Astrocyte (in vitro differentiated cells and primary cell): ENCODE data around the gene GJD4.

ENCODE experiments used
- EZH2 ChIP-seq: IDR thresholded peaks from 2 replicates; pipeline ENCODE4 v1.6.1; 2012; ENCODE audit warnings: mild to moderate bottlenecking, low read length, inconsistent platforms; ENCODE audit not compliant: insufficient read depth
- TF ChIP-seq, protein P1 (sequence below): IDR thresholded peaks from 2 replicates; pipeline ENCODE4 v1.5.1; 2011; ENCODE audit warnings: low read depth, mild to moderate bottlenecking, inconsistent platforms, low read length, moderate library complexity; ENCODE audit not compliant: insufficient read depth

- TF ChIP-seq, protein P1, sequence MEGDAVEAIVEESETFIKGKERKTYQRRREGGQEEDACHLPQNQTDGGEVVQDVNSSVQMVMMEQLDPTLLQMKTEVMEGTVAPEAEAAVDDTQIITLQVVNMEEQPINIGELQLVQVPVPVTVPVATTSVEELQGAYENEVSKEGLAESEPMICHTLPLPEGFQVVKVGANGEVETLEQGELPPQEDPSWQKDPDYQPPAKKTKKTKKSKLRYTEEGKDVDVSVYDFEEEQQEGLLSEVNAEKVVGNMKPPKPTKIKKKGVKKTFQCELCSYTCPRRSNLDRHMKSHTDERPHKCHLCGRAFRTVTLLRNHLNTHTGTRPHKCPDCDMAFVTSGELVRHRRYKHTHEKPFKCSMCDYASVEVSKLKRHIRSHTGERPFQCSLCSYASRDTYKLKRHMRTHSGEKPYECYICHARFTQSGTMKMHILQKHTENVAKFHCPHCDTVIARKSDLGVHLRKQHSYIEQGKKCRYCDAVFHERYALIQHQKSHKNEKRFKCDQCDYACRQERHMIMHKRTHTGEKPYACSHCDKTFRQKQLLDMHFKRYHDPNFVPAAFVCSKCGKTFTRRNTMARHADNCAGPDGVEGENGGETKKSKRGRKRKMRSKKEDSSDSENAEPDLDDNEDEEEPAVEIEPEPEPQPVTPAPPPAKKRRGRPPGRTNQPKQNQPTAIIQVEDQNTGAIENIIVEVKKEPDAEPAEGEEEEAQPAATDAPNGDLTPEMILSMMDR = no peak
- no peak for TF ChIP-seq EZH2
These were observed 46.9 kb upstream of the GJD4 start for GRCh38 chr10:35558276-35558675.
